Tibial nerve (tissue), 4 donors: ENCODE data around the gene SLC27A3.

Experiments
- CTCF ChIP-seq, 5 experiments: fragments of 200-600 bp in 3 of 5; fragments of 450-650 bp in 2 of 5; sonication (generic) in 3 of 5; IDR thresholded peaks; one replicate each; pipeline ENCODE4 v1.5.1; 2016 to 2019; ENCODE audit warnings: antibody characterized with exemption in 5 of 5, mild to moderate bottlenecking in 3 of 5, moderate library complexity in 2 of 5
- EP300 ChIP-seq, 2 donors: sonication (generic); formaldehyde crosslinking; IDR thresholded peaks; one replicate each; pipeline ENCODE4 v1.6.1; 2017; ENCODE audit warnings: antibody characterized with exemption in 2 of 2, mild to moderate bottlenecking in 1 of 2
- POLR2A ChIP-seq, 2 donors: fragments of 450-650 bp; IDR thresholded peaks; one replicate each; pipeline ENCODE4 v1.6.1; 2017; ENCODE audit warnings: antibody characterized with exemption in 2 of 2, mild to moderate bottlenecking in 2 of 2, moderate library complexity in 2 of 2

DNA sequence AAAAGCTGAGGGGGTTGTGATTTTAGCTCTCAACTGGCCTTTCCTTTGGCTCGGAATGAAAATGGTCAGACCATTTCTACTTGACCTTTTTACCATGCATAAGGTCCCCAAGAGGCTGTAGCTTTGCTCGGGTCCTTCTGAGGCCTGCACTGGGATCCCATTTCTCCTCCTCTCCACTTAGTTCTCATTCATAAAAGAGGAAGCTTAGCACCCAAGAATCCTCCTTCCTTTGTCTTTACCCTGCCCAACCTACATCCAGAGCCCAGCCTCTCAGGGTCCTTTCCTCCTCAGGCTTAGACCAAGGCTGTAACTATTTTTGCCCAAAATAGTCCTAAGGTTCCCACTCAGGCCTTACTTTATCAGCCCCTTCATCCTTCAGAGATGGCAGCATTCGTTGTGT is 6.0 kb upstream of the SLC27A3 start:
- TF ChIP-seq POLR2A (IDR thresholded peaks at IDR 0.05) (no peak), CTCF (IDR thresholded peaks at IDR 0.05) (no peak), EP300 (IDR thresholded peaks at IDR 0.05) (no peak)
